ENCODE measurements around the gene GNAO1. TPM values are rescaled to one million over a fixed set of nuclear protein-coding genes. Genes with fewer than 3 reads are reported as not detected.

Gene GNAO1
- polyA plus RNA-seq, 1 of the 3 experiments (the other 2 are of a cell fraction) = 0.30 TPM

DNA sequence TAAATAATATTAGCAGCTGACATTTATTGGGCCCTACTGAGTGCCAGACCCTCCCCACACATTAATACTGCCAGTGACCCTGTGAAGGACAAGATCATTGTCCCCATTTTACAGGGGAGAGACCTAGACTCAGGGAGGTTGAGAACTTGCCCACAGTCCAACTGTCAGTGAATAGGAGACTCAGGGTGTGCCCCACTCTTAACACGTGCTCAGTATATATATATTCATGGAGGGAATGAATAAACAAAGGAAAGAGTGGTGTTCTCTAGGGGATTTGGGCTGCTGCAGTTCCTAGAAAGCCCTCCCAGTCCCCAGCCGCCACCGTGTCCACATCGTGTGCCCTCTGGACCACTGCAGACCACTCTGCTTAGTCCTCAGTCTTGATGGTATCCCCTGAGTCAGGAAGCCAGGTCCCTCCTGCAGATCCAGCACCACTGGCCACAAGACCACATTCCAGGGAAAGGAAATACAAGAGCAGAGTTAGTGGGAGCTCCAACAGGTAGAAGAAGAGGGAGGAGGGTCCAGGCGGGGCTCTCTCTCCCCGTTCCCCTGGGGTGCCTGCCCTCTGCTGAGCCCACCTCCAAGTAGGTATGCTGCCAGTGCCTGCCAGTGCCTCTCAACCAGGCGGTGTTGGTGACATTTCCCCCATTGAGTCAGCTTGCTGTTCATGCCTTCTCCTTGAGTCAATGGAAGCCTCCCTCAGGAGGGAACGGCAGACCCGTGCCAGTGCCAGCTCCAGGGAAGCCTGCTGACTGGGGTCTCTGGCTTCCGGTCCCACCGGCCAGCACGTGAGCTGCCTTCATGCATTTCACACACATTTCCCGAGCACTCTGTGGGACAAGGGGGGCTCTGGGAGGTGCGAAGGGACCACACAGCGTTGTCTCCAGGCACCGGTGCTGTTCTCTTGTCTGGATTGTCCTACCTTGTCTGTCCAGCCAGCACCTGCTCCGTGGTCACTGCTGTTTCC, 75.6 kb downstream of the GNAO1 start:
- no peak overlapping the region for H3K9ac ChIP-seq
- H3K4me2 ChIP-seq = no peak overlapping the region
- no peak overlapping the region for H2AFZ ChIP-seq (ENCODE audit: low read depth)
- TF ChIP-seq TAF1 (IDR thresholded peaks at IDR 0.05; ENCODE audit: borderline replicate concordance, low read depth, low read length) (no peak), RXRA (IDR thresholded peaks at IDR 0.05; ENCODE audit: borderline replicate concordance, low read depth) (no peak), GATA2 (CRISPR knock-in tag; IDR thresholded peaks at IDR 0.05) (no peak)
- TF ChIP-seq, protein P1, sequence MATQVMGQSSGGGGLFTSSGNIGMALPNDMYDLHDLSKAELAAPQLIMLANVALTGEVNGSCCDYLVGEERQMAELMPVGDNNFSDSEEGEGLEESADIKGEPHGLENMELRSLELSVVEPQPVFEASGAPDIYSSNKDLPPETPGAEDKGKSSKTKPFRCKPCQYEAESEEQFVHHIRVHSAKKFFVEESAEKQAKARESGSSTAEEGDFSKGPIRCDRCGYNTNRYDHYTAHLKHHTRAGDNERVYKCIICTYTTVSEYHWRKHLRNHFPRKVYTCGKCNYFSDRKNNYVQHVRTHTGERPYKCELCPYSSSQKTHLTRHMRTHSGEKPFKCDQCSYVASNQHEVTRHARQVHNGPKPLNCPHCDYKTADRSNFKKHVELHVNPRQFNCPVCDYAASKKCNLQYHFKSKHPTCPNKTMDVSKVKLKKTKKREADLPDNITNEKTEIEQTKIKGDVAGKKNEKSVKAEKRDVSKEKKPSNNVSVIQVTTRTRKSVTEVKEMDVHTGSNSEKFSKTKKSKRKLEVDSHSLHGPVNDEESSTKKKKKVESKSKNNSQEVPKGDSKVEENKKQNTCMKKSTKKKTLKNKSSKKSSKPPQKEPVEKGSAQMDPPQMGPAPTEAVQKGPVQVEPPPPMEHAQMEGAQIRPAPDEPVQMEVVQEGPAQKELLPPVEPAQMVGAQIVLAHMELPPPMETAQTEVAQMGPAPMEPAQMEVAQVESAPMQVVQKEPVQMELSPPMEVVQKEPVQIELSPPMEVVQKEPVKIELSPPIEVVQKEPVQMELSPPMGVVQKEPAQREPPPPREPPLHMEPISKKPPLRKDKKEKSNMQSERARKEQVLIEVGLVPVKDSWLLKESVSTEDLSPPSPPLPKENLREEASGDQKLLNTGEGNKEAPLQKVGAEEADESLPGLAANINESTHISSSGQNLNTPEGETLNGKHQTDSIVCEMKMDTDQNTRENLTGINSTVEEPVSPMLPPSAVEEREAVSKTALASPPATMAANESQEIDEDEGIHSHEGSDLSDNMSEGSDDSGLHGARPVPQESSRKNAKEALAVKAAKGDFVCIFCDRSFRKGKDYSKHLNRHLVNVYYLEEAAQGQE (IDR thresholded peaks at IDR 0.05; ENCODE audit: low read depth, low read length) = no peak
- no peak overlapping the region; a peak in 1 of 4 replicates for H3K27ac ChIP-seq (ENCODE audit: low read depth in 2 of 2, low read length in 1 of 2)
- H3K4me1 ChIP-seq (ENCODE audit: control insufficient read depth in 1 of 2, insufficient read depth in 2 of 2, low read depth in 1 of 2, low read length in 1 of 2) = peaks cover 0 to 70% of the 10 kb centered on the region in 2 experiments; a peak in 2 of 4 replicates
- H3K79me2 ChIP-seq (ENCODE audit: insufficient read depth) = no peaks in the 10 kb centered on the region
- no peaks in the 10 kb centered on the region for H3K36me3 ChIP-seq (replicated peaks in 1 of 2; ENCODE audit: control insufficient read depth in 1 of 2, insufficient read depth in 2 of 2, low read length in 1 of 2)
- CTCF ChIA-PET = interaction anchor here (1.1 to 3.9 kb wide), 7 partner anchors 8 to 73 kb away, joined by 3 to 21 read pairs (median 16); no protein-coding TSS in a partner anchor
- no peaks in the 10 kb centered on the region for H3K9me2 ChIP-seq
- H3F3A ChIP-seq (replicated peaks; ENCODE audit: insufficient read depth) = no peaks in the 10 kb centered on the region
- H4K20me1 ChIP-seq (ENCODE audit: insufficient read depth) = no peaks in the 10 kb centered on the region
- H3K9me3 ChIP-seq = no peaks in the 10 kb centered on the region
- 42% methylated on average over 6 of the region's 17 CpGs for WGBS (ENCODE audit: low lambda C conversion rate)
- POLR2A ChIA-PET = no interaction called here
- H3K27me3 ChIP-seq (ENCODE audit: insufficient read depth) = no peaks in the 10 kb centered on the region
- H3K4me3 ChIP-seq (ENCODE audit: low read depth in 2 of 2, low read length in 1 of 2) = no peak overlapping the region
- no peak for DNase-seq

DNA sequence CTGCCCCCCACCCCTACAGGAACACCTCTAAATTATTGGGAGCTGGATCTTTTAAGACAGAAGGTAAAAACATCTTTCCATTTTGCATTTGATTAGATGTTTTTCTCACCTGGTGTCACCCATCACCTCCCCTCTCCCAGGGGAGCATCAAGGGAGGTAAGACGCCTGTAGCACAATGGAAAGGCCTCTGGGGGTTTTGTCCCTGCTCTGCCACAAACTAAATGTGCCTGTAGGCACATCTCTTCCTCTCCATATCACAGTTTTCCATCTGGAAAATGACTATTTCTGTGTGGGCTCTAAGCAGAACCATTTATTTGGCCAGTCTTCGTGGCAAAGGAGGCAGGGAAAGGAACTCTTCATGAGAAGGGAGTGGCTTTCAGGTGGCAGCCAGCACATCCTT, 76.6 kb downstream of the GNAO1 start:
- POLR2A ChIA-PET = no interaction called here
- H2AFZ ChIP-seq (ENCODE audit: low read depth) = no peak overlapping the region
- H3F3A ChIP-seq (replicated peaks; ENCODE audit: insufficient read depth) = no peaks in the 10 kb centered on the region
- no peaks in the 10 kb centered on the region for H3K9me2 ChIP-seq
- H4K20me1 ChIP-seq (ENCODE audit: insufficient read depth) = no peaks in the 10 kb centered on the region
- no peaks in the 10 kb centered on the region for H3K36me3 ChIP-seq (replicated peaks in 1 of 2; ENCODE audit: control insufficient read depth in 1 of 2, insufficient read depth in 2 of 2, low read length in 1 of 2)
- peaks cover 0 to 61% of the 10 kb centered on the region in 2 experiments; a peak in 2 of 4 replicates for H3K4me1 ChIP-seq (ENCODE audit: control insufficient read depth in 1 of 2, insufficient read depth in 2 of 2, low read depth in 1 of 2, low read length in 1 of 2)
- H3K27me3 ChIP-seq (ENCODE audit: insufficient read depth) = no peaks in the 10 kb centered on the region
- CTCF ChIA-PET = interaction anchor here (1.1 to 3.8 kb wide), 4 partner anchors 9 to 50 kb away, joined by 3 to 21 read pairs (median 5); no protein-coding TSS in a partner anchor
- H3K4me2 ChIP-seq = no peak overlapping the region
- WGBS (ENCODE audit: low lambda C conversion rate) = 6% methylated on average over 2 of the region's 2 CpGs
- H3K4me3 ChIP-seq (ENCODE audit: low read depth in 2 of 2, low read length in 1 of 2) = no peak overlapping the region
- no peaks in the 10 kb centered on the region for H3K79me2 ChIP-seq (ENCODE audit: insufficient read depth)
- H3K9ac ChIP-seq = no peak overlapping the region
- H3K9me3 ChIP-seq = no peaks in the 10 kb centered on the region
- H3K27ac ChIP-seq (ENCODE audit: low read depth in 2 of 2, low read length in 1 of 2) = peak overlapping the region in 1 of 2 experiments; percentile 40; a peak in 1 of 4 replicates
- no peak for DNase-seq
- no peak for TF ChIP-seq CHD2 (IDR thresholded peaks at IDR 0.05; ENCODE audit: low read length, partially characterized antibody)
- no peak for TF ChIP-seq TAF1 (IDR thresholded peaks at IDR 0.05; ENCODE audit: borderline replicate concordance, low read depth, low read length)
- no peak; a peak in 1 of 4 replicates for TF ChIP-seq EP300 (IDR thresholded peaks at IDR 0.05; ENCODE audit: borderline replicate concordance in 1 of 2, low read depth in 1 of 2, low read length in 1 of 2)
- TF ChIP-seq, protein P1 (IDR thresholded peaks at IDR 0.05; ENCODE audit: low read depth, low read length) = no peak
- TF ChIP-seq, protein P2, sequence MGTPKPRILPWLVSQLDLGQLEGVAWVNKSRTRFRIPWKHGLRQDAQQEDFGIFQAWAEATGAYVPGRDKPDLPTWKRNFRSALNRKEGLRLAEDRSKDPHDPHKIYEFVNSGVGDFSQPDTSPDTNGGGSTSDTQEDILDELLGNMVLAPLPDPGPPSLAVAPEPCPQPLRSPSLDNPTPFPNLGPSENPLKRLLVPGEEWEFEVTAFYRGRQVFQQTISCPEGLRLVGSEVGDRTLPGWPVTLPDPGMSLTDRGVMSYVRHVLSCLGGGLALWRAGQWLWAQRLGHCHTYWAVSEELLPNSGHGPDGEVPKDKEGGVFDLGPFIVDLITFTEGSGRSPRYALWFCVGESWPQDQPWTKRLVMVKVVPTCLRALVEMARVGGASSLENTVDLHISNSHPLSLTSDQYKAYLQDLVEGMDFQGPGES (IDR thresholded peaks at IDR 0.05; ENCODE audit: low read depth, low read length) = no peak
- TF ChIP-seq, protein P3, sequence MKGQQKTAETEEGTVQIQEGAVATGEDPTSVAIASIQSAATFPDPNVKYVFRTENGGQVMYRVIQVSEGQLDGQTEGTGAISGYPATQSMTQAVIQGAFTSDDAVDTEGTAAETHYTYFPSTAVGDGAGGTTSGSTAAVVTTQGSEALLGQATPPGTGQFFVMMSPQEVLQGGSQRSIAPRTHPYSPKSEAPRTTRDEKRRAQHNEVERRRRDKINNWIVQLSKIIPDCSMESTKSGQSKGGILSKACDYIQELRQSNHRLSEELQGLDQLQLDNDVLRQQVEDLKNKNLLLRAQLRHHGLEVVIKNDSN (IDR thresholded peaks at IDR 0.05; ENCODE audit: borderline replicate concordance, low read depth) = no peak
- no peak for TF ChIP-seq TCF12 (IDR thresholded peaks at IDR 0.05)
- no peak for TF ChIP-seq TEAD4 (IDR thresholded peaks at IDR 0.05; ENCODE audit: borderline replicate concordance, insufficient read depth)
- TF ChIP-seq, protein P4, sequence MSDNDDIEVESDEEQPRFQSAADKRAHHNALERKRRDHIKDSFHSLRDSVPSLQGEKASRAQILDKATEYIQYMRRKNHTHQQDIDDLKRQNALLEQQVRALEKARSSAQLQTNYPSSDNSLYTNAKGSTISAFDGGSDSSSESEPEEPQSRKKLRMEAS (IDR thresholded peaks at IDR 0.05; ENCODE audit: low read depth) = no peak
- no peak for TF ChIP-seq SIN3A (IDR thresholded peaks at IDR 0.05; ENCODE audit: borderline replicate concordance, low read depth, low read length)
- no peak for TF ChIP-seq FOXJ3 (CRISPR knock-in tag; IDR thresholded peaks at IDR 0.05)
- no peak for TF ChIP-seq JUND (IDR thresholded peaks at IDR 0.05)
- TF ChIP-seq FOSL2 (IDR thresholded peaks at IDR 0.05; ENCODE audit: borderline replicate concordance, low read depth) = no peak
